ENCODE results near the gene DAD1.

DNA sequence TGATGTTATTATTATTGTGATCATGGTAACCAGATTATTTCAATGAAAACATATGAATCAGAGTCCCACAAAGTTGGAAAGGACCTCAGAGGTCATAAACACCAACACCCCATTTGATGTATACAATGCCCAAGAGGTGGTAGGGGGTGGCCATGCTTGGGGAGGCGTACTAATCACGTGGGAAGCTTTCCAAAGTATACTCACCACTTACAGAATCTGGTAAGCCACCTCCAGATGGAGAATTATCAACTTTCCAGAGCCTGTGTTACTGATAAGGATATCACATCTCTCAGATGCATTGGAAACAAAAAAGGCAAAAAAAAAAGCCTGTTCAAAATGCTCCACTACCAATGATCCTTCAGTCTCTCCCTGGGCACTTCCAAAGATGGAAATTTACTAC, 8.4 kb downstream of the DAD1 start:
- TF ChIP-seq, protein P1, sequence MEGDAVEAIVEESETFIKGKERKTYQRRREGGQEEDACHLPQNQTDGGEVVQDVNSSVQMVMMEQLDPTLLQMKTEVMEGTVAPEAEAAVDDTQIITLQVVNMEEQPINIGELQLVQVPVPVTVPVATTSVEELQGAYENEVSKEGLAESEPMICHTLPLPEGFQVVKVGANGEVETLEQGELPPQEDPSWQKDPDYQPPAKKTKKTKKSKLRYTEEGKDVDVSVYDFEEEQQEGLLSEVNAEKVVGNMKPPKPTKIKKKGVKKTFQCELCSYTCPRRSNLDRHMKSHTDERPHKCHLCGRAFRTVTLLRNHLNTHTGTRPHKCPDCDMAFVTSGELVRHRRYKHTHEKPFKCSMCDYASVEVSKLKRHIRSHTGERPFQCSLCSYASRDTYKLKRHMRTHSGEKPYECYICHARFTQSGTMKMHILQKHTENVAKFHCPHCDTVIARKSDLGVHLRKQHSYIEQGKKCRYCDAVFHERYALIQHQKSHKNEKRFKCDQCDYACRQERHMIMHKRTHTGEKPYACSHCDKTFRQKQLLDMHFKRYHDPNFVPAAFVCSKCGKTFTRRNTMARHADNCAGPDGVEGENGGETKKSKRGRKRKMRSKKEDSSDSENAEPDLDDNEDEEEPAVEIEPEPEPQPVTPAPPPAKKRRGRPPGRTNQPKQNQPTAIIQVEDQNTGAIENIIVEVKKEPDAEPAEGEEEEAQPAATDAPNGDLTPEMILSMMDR (conservative IDR thresholded peaks at IDR 0.05), result no peak
- no peak for TF ChIP-seq EZH2 (IDR thresholded peaks at IDR 0.05; ENCODE audit: low read depth)
